Measurements from ENCODE around the gene GAREM1. TPM values are rescaled to one million over a fixed set of nuclear protein-coding genes. Genes with fewer than 3 reads are reported as not detected.

GAREM1 gene
- total RNA-seq, 1 experiment from 2014 or later, result 11.1 TPM

DNA sequence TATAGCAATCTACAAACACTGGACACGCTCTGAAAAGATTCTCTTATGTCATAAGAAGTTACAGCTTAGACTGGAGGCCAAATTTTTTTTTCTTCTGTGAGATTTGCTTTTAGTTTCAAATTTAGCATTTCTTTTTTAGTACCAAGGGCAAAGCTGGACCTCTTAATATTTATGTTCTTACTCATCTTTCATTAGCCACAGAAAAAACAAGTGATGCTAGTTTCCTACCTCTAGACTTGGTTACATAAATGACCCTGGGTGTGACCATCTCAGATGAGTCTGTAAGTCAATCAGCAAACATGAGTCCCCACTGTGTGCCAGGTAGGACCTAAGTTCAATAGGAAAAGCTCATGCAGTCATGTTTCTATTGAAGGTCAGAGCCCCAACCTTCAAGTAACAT is 186.4 kb downstream of the GAREM1 start (continued):
- TF ChIP-seq TCF7L2 (IDR thresholded peaks at IDR 0.05; ENCODE audit: borderline replicate concordance, extremely low read depth, insufficient read depth, insufficient read length) (no peak), POLR2A (IDR thresholded peaks at IDR 0.05; ENCODE audit: borderline replicate concordance, extremely low read depth, insufficient read depth, insufficient read length) (no peak), SIN3A (IDR thresholded peaks at IDR 0.05; ENCODE audit: low read depth) (no peak), FOSL1 (IDR thresholded peaks at IDR 0.05; ENCODE audit: low read depth) (no peak)

- RAD21 ChIA-PET (ENCODE audit: low non-redundant PET in 1 of 2, low total read pairs in 2 of 2, uncharacterized antibody in 2 of 2, unreplicated experiment in 2 of 2), result no interaction called here
- CTCF ChIA-PET, result interaction anchor here (1.6 to 1.9 kb wide), 2 partner anchors 8 to 9 kb away, joined by 4 to 11 read pairs; no protein-coding TSS in a partner anchor
Observed at GRCh38 chr18:32280911-32281310, 189.8 kb downstream of the GAREM1 start.

GRCh38 chr18:32280188-32280783 is 190.4 kb downstream of the GAREM1 start:
- intact Hi-C loops (cut with micrococcal nuclease), result no loop called here
- DNase-seq (ENCODE audit: low read depth, low spot score) (no peak), ATAC-seq (no peak)
- ChIA-PET CTCF (interaction anchor here (1.6 to 1.9 kb wide), 2 partner anchors 9 kb away, joined by 4 to 11 read pairs; no protein-coding TSS in a partner anchor), POLR2A (no interaction called here), RAD21 (ENCODE audit: low non-redundant PET in 1 of 2, low total read pairs in 2 of 2, uncharacterized antibody in 2 of 2, unreplicated experiment in 2 of 2) (no interaction called here)
- Histone ChIP-seq H3K36me3 (ENCODE audit: control insufficient read depth in 1 of 2, insufficient read depth in 2 of 2, low read length in 2 of 2) (no peaks in the 10 kb centered on the region), H3K79me2 (ENCODE audit: insufficient read depth, low read length) (no peaks in the 10 kb centered on the region), H3K9ac (ENCODE audit: low read length) (no peak overlapping the region), H3K4me2 (ENCODE audit: low read length) (no peak overlapping the region), H4K20me1 (ENCODE audit: insufficient read depth) (no peaks in the 10 kb centered on the region), H2AFZ (ENCODE audit: low read depth, low read length, poor library complexity, severe bottlenecking) (no peak overlapping the region), H3K4me1 (ENCODE audit: control insufficient read depth in 1 of 2, insufficient read depth in 2 of 2, low read length in 2 of 2) (peaks cover 0 to 2% of the 10 kb centered on the region in 2 experiments; a peak in 1 of 4 replicates), H3K27me3 (ENCODE audit: insufficient read depth, low read length) (no peaks in the 10 kb centered on the region), H3K9me2 (ENCODE audit: insufficient read depth) (no peaks in the 10 kb centered on the region), H3K4me3 (replicated peaks in 1 of 2; ENCODE audit: low read depth in 1 of 2, low read length in 2 of 2) (no peak overlapping the region), H3K9me3 (ENCODE audit: control insufficient read depth in 1 of 2, insufficient read depth in 1 of 2, low read depth in 1 of 2, low read length in 2 of 2) (no peaks in the 10 kb centered on the region), H3K27ac (ENCODE audit: low read depth, low read length) (no peak overlapping the region)
- BruUV-seq (replicated peaks), result no TSS peak
- TF ChIP-seq RAD21 (IDR thresholded peaks at IDR 0.05; ENCODE audit: low read depth) (no peak), CBX3 (IDR thresholded peaks at IDR 0.05; ENCODE audit: low read depth) (no peak), ZNF274 (IDR thresholded peaks at IDR 0.05; ENCODE audit: low read depth, low read length) (no peak), JUND (IDR thresholded peaks at IDR 0.05) (no peak), POLR2A (IDR thresholded peaks at IDR 0.05; ENCODE audit: borderline replicate concordance, extremely low read depth, insufficient read depth, insufficient read length) (no peak), SP1 (IDR thresholded peaks at IDR 0.05; ENCODE audit: low read depth) (no peak), SRF (IDR thresholded peaks at IDR 0.05; ENCODE audit: low read depth) (no peak), POLR2AphosphoS5 (IDR thresholded peaks at IDR 0.05; ENCODE audit: low read depth, low read length) (no peak), SIN3A (IDR thresholded peaks at IDR 0.05; ENCODE audit: low read depth) (no peak), ZFX (IDR thresholded peaks at IDR 0.05) (no peak), YY1 (IDR thresholded peaks at IDR 0.05; ENCODE audit: extremely low read depth, insufficient replicate concordance, low read depth, low read length) (no peak), EZH2 (IDR thresholded peaks at IDR 0.05) (no peak), ATF3 (IDR thresholded peaks at IDR 0.05) (no peak), FOSL1 (IDR thresholded peaks at IDR 0.05; ENCODE audit: low read depth) (no peak), TCF7L2 (IDR thresholded peaks at IDR 0.05; ENCODE audit: borderline replicate concordance, extremely low read depth, insufficient read depth, insufficient read length) (no peak)
- TF ChIP-seq, protein P1, sequence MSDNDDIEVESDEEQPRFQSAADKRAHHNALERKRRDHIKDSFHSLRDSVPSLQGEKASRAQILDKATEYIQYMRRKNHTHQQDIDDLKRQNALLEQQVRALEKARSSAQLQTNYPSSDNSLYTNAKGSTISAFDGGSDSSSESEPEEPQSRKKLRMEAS (IDR thresholded peaks at IDR 0.05), result no peak
- TF ChIP-seq, protein P2, sequence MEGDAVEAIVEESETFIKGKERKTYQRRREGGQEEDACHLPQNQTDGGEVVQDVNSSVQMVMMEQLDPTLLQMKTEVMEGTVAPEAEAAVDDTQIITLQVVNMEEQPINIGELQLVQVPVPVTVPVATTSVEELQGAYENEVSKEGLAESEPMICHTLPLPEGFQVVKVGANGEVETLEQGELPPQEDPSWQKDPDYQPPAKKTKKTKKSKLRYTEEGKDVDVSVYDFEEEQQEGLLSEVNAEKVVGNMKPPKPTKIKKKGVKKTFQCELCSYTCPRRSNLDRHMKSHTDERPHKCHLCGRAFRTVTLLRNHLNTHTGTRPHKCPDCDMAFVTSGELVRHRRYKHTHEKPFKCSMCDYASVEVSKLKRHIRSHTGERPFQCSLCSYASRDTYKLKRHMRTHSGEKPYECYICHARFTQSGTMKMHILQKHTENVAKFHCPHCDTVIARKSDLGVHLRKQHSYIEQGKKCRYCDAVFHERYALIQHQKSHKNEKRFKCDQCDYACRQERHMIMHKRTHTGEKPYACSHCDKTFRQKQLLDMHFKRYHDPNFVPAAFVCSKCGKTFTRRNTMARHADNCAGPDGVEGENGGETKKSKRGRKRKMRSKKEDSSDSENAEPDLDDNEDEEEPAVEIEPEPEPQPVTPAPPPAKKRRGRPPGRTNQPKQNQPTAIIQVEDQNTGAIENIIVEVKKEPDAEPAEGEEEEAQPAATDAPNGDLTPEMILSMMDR (IDR thresholded peaks at IDR 0.05 in 2 of 3, conservative IDR thresholded peaks at IDR 0.05 in 1 of 3; ENCODE audit: borderline replicate concordance in 1 of 3, insufficient read depth in 1 of 3, low read depth in 2 of 3, low read length in 2 of 3), result no peak

More at GRCh38 chr18:32280911-32281310, 189.8 kb downstream of the GAREM1 start:
- no peak overlapping the region for H3K9ac ChIP-seq (ENCODE audit: low read length)
- intact Hi-C loops (cut with micrococcal nuclease), result no loop called here
- H2AFZ ChIP-seq (ENCODE audit: low read depth, low read length, poor library complexity, severe bottlenecking), result no peak overlapping the region
- H3K79me2 ChIP-seq (ENCODE audit: insufficient read depth, low read length), result no peaks in the 10 kb centered on the region
- H4K20me1 ChIP-seq (ENCODE audit: insufficient read depth), result no peaks in the 10 kb centered on the region
- no peak overlapping the region for H3K4me2 ChIP-seq (ENCODE audit: low read length)
- BruUV-seq (replicated peaks), result no TSS peak
- TF ChIP-seq SIN3A (IDR thresholded peaks at IDR 0.05; ENCODE audit: low read depth), result no peak
- no peaks in the 10 kb centered on the region for H3K9me2 ChIP-seq (ENCODE audit: insufficient read depth)
- POLR2A ChIA-PET, result no interaction called here
- H3K9me3 ChIP-seq (ENCODE audit: control insufficient read depth in 1 of 2, insufficient read depth in 1 of 2, low read depth in 1 of 2, low read length in 2 of 2), result no peaks in the 10 kb centered on the region
- H3K27ac ChIP-seq (ENCODE audit: low read depth, low read length), result no peak overlapping the region
- H3K4me1 ChIP-seq (ENCODE audit: control insufficient read depth in 1 of 2, insufficient read depth in 2 of 2, low read length in 2 of 2), result peaks cover 0 to 2% of the 10 kb centered on the region in 2 experiments; a peak in 1 of 4 replicates
- no peaks in the 10 kb centered on the region for H3K36me3 ChIP-seq (ENCODE audit: control insufficient read depth in 1 of 2, insufficient read depth in 2 of 2, low read length in 2 of 2)
- no peak for ATAC-seq
- no peaks in the 10 kb centered on the region for H3K27me3 ChIP-seq (ENCODE audit: insufficient read depth, low read length)
- H3K4me3 ChIP-seq (replicated peaks in 1 of 2; ENCODE audit: low read depth in 1 of 2, low read length in 2 of 2), result no peak overlapping the region
- DNase-seq (ENCODE audit: low read depth, low spot score), result no peak

Measured in HCT116 (cell line).